ENCODE data around the gene NVL.

DNA sequence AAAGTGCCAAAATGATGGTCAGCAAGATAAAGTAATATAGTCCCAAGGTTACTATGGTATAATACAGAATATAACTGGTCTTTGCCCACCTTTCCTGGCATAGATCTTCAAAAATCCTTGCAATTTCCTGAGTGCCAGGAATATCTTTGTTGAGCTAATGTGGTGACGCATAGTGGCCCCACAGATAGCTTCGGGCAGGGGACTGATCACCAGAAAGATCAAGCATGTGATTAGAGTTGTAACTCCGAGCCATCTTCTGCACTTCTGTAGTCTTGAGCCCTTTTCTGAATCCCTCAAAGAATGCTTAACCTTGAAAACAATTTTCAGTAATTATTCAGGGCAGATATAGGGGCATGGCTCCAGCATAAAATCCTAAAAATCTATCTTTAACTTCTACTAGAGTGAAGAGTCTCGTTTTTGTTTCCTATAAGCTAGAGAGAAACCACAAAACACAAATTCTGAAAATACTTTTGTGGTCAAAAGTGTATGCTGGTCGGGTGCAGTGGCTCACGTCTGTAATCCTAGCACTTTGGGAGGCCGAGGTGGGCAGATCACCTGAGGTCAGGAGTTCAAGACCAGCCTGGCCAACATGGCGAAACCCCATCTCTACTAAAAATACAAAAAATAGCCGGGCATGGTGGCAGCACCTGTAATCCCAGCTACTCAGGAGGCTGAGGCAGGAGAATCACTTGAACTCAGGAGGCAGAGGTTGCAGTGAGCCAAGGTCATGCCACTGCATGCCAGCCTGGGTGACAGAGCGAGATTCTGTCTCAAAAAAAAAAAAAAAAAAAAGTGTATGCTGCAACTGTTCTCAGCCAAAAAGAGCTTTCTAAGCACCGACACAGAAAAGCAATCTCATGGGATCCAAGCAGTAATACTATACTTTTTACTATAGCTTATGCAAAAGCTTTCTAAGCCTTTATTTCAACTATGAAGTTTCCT lies 62.8 kb downstream of the NVL start:
- TF ChIP-seq SIN3A (IDR thresholded peaks at IDR 0.05; ENCODE audit: borderline replicate concordance, insufficient read depth, low read length) (no peak), POLR2AphosphoS5 (IDR thresholded peaks at IDR 0.05; ENCODE audit: low read depth, low read length) (no peak)
- TF ChIP-seq, protein P1, sequence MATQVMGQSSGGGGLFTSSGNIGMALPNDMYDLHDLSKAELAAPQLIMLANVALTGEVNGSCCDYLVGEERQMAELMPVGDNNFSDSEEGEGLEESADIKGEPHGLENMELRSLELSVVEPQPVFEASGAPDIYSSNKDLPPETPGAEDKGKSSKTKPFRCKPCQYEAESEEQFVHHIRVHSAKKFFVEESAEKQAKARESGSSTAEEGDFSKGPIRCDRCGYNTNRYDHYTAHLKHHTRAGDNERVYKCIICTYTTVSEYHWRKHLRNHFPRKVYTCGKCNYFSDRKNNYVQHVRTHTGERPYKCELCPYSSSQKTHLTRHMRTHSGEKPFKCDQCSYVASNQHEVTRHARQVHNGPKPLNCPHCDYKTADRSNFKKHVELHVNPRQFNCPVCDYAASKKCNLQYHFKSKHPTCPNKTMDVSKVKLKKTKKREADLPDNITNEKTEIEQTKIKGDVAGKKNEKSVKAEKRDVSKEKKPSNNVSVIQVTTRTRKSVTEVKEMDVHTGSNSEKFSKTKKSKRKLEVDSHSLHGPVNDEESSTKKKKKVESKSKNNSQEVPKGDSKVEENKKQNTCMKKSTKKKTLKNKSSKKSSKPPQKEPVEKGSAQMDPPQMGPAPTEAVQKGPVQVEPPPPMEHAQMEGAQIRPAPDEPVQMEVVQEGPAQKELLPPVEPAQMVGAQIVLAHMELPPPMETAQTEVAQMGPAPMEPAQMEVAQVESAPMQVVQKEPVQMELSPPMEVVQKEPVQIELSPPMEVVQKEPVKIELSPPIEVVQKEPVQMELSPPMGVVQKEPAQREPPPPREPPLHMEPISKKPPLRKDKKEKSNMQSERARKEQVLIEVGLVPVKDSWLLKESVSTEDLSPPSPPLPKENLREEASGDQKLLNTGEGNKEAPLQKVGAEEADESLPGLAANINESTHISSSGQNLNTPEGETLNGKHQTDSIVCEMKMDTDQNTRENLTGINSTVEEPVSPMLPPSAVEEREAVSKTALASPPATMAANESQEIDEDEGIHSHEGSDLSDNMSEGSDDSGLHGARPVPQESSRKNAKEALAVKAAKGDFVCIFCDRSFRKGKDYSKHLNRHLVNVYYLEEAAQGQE (IDR thresholded peaks at IDR 0.05; ENCODE audit: insufficient read depth in 1 of 2, low read depth in 2 of 2, low read length in 2 of 2): no peak
